Panc1 (cell line): Measurements from ENCODE around the gene CACNA1C.

Source experiments
- POLR2AphosphoS5 ChIP-seq: IDR thresholded peaks from 2 replicates; pipeline ENCODE4 v1.6.1; 2012; ENCODE audit warnings: mild to moderate bottlenecking, low read depth, low read length, moderate library complexity
- REST ChIP-seq, 2 experiments: IDR thresholded peaks; 2 replicates each; pipeline ENCODE4 v1.6.1; 2011 to 2012; ENCODE audit warnings: low read depth in 2 of 2, control low read depth in 1 of 2, low read length in 1 of 2, mild to moderate bottlenecking in 1 of 2, moderate library complexity in 1 of 2; ENCODE audit not compliant: insufficient read depth in 1 of 2
- SIN3A ChIP-seq: IDR thresholded peaks from 2 replicates; pipeline ENCODE4 v1.6.1; 2012; ENCODE audit warnings: low read depth, mild to moderate bottlenecking, low read length, moderate library complexity, borderline replicate concordance; ENCODE audit not compliant: insufficient read depth
- TCF7L2 ChIP-seq: IDR thresholded peaks from 2 replicates; pipeline ENCODE4 v1.6.1; 2011; ENCODE audit warnings: mild to moderate bottlenecking, low read depth, low read length, inconsistent platforms
- TF ChIP-seq, protein P1 (sequence below): fragments of 450-650 bp; IDR thresholded peaks from 2 replicates; pipeline ENCODE4 v1.5.1; 2017; ENCODE audit warnings: mild to moderate bottlenecking

DNA sequence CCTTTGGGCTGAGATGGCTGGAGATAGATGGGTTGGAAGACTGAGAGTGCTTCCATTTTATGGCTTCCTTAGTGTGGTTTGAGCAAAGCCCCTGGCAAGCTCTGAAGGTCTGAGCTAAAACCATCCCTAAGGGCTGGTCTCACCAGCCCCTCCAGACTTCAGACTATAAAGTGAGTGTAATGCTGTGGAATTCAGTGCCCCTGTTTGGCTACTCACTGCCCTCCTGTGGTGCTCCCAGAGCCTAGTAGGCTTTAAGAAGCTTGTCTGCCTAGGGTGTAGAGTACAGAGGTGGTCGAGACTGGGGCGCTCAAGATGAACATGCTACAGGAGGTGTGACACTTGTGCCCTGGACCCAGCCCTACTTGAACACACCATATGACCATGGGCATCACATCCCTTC is 495.3 kb downstream of the CACNA1C start:
- TF ChIP-seq, protein P1, sequence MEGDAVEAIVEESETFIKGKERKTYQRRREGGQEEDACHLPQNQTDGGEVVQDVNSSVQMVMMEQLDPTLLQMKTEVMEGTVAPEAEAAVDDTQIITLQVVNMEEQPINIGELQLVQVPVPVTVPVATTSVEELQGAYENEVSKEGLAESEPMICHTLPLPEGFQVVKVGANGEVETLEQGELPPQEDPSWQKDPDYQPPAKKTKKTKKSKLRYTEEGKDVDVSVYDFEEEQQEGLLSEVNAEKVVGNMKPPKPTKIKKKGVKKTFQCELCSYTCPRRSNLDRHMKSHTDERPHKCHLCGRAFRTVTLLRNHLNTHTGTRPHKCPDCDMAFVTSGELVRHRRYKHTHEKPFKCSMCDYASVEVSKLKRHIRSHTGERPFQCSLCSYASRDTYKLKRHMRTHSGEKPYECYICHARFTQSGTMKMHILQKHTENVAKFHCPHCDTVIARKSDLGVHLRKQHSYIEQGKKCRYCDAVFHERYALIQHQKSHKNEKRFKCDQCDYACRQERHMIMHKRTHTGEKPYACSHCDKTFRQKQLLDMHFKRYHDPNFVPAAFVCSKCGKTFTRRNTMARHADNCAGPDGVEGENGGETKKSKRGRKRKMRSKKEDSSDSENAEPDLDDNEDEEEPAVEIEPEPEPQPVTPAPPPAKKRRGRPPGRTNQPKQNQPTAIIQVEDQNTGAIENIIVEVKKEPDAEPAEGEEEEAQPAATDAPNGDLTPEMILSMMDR: no peak
- TF ChIP-seq SIN3A: no peak
- TF ChIP-seq POLR2AphosphoS5: no peak
- TF ChIP-seq REST (IDR thresholded peaks at IDR 0.05; ENCODE audit: insufficient read depth in 1 of 2, low read depth in 2 of 2, low read length in 1 of 2): no peak
- no peak for TF ChIP-seq TCF7L2
